Transverse colon (tissue), 4 donors: Measurements from ENCODE around the gene CLUH.

Experiments
- EP300 ChIP-seq: sonication (generic); formaldehyde crosslinking; IDR thresholded peaks from one replicate; pipeline ENCODE4 v1.6.1; 2017; ENCODE audit warnings: antibody characterized with exemption, low read depth
- POLR2A ChIP-seq: fragments of 450-650 bp; IDR thresholded peaks from one replicate; pipeline ENCODE4 v1.6.1; 2016; ENCODE audit warnings: antibody characterized with exemption, mild to moderate bottlenecking, moderate library complexity
- POLR2AphosphoS5 ChIP-seq, 3 donors: sonication (generic); formaldehyde crosslinking; IDR thresholded peaks; one replicate each; pipeline ENCODE4 v1.6.1; 2016; ENCODE audit warnings: antibody characterized with exemption in 3 of 3
- TF ChIP-seq, protein P1 (sequence below), 5 experiments: fragments of 200-600 bp in 3 of 5; fragments of 450-650 bp in 2 of 5; sonication (generic) in 3 of 5; IDR thresholded peaks; 1 replicate in 2 of 5; 2 replicates in 3 of 5; pipeline ENCODE4 v1.5.1; 2016 to 2017; ENCODE audit warnings: antibody characterized with exemption in 5 of 5, inconsistent platforms in 3 of 5, mild to moderate bottlenecking in 2 of 5, moderate library complexity in 1 of 5

- TF ChIP-seq, protein P1, sequence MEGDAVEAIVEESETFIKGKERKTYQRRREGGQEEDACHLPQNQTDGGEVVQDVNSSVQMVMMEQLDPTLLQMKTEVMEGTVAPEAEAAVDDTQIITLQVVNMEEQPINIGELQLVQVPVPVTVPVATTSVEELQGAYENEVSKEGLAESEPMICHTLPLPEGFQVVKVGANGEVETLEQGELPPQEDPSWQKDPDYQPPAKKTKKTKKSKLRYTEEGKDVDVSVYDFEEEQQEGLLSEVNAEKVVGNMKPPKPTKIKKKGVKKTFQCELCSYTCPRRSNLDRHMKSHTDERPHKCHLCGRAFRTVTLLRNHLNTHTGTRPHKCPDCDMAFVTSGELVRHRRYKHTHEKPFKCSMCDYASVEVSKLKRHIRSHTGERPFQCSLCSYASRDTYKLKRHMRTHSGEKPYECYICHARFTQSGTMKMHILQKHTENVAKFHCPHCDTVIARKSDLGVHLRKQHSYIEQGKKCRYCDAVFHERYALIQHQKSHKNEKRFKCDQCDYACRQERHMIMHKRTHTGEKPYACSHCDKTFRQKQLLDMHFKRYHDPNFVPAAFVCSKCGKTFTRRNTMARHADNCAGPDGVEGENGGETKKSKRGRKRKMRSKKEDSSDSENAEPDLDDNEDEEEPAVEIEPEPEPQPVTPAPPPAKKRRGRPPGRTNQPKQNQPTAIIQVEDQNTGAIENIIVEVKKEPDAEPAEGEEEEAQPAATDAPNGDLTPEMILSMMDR (IDR thresholded peaks at IDR 0.05): no peak
- TF ChIP-seq POLR2A (no peak), POLR2AphosphoS5 (IDR thresholded peaks at IDR 0.05) (no peak), EP300 (no peak)
Observed at GRCh38 chr17:2680961-2681360, 30.6 kb downstream of the CLUH start.
